GF-D8 (cell line): ENCODE results near the gene TUT1.
A peak's percentile ranks its signal among the peaks of the same experiment; 100 is the strongest.
"Not testable (repeated sequence)": the region's sequence is repeated elsewhere in the genome, so short reads cannot be mapped to it uniquely, and the experiment has no call there.

ENCODE experiments used
- DNase-seq: peaks from one replicate; lab custom pipeline; 2025; lab: John Stamatoyannopoulos, UW

TUT1 gene

DNA sequence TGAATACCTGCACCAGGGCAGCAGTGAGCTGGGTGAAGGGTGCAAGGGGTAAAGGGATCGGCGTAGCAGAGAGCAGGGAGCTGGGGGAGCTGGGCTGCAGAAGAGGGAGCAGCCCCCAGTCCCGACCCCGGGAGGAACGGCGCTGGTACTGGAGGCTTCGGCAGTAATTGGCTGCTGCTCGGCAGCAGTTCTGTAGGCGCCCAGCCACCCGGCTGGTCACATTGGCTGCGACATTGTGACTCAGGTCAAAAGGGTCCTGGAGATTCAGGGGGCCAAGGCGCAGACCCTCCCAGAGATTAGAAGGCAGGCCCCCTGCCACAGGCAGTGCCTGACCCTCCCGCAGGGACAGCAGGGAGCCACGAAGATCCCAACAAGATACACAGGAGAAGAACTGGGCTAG is 15.5 kb downstream of the TUT1 start:
- DNase-seq, result no peak

DNA sequence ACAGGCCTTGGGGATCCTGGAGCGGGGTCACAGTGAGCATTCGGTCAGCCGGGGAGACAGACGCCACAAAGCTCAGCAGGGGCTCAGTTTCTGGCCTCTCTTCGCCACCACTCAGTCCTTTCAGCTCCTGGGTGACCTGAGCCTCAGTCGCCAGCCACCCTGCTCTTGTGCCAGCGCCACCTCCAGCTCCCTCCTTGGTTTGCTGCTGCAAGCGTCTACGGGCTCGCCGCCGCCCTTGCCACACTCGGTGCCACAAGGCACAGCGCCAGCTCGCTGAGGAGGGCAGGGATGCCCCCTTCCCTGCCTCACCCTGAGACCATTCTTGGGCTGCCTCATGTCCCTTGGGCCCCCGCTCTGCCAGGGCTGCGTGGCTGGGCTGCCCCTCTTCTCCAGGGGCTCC is 16.2 kb downstream of the TUT1 start:
- DNase-seq, result no peak

DNA sequence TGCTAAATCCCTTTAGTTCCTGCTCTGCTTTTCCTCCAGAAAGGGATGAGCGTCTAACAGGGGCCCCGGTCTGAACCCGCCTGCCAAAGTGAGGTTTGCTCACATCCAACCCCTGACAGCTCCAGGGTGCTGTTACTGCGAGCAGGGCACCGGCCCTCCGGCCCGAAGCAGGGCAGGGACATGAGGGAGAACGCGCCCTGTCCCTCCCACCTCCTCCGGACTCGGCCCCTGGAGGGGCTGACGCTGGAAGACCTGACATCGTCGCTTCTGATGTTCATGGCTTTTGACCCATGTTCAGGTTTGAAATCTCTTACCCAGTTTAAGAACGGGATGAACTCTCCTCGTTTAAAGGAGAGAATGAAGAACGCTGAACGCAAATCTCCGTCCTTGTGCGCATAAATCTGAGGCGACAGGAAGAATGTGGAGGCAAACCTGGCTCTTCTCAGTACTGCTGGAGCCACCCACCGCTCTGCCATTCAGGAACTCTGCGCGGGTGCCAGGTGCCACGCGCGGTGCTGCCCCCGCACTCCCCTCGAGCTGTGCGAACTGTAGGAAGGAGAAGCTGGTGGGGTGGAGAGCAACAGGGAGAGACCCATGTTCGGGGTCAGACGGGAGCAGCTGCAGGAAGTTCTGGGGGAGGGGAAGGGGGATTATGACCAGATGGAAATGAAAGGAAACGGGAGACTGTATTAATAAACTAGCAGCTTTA is 16.8 kb downstream of the TUT1 start:
- no peak for DNase-seq

DNA sequence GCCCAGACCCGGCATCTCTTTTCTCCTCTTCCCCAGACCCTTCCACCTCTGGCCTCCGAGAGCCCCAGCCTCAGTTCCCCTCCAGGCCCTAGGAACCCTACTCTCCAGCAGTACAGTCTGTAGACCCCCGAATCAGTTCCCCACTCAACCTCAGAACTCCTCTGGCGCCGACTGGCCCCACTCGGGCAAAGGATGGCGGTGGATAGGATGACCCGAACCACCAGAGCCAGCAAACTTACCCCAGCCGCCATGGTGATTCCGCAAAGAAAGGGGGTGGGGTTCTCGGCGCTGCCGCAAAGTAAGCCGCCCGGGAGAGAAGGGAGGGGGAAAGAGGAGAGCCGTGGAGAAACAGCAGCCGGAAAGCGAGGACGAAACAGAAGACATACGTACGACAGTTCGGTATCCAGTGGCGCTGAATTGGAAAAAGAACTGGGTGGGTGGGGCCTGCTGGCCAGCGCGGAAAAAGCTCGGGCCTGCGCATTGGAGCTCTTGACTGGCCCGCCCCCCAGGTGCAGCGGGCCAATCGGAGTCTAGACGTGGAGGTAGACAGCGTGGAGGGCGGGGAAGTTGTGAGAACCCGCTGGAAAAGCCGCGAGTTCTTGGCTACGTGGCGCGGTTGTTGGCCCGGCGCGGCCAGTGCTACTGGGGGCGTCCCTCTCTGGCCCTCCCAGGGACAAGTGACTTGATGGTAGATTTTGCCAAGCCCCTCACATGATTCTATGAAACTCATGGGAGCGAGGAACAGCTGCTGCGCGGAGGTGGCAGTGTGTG is 17.5 kb downstream of the TUT1 start, which contains the start of gene EEF1G:
EEF1G (minus strand) TSS at position 300 of the 771 bp plus-strand sequence; CDS start at position 251, 49 bp downstream.
- DNase-seq, result peak; percentile 99

DNA sequence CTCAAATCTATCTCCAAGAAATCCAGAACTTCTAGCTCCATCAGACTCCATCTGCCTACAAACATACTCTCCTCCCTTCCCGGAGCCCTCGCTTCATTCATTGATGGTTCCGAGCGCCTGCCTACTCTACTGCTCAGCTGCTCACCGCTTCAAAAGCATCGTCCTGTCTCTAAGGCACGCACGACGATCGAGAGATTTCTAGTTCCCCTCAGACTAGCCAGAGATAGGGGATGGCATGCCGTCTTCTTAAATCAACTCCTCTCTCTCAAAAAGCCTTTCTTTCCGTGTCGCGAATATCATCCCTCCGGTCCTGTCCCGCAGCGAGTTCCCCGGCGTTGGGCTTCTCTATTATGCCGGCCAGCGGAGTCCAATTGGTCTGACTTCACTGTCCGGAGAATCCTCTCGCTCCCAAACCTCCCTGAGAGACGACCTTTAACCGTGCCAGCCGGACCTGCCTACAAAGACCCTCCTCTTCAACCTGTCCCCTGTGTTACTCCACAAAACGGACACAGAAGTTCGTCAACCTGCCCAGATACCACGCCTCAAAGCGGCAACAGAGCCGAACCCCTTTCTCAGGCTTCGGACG is 18.2 kb downstream of the TUT1 start:
- no peak for DNase-seq

DNA sequence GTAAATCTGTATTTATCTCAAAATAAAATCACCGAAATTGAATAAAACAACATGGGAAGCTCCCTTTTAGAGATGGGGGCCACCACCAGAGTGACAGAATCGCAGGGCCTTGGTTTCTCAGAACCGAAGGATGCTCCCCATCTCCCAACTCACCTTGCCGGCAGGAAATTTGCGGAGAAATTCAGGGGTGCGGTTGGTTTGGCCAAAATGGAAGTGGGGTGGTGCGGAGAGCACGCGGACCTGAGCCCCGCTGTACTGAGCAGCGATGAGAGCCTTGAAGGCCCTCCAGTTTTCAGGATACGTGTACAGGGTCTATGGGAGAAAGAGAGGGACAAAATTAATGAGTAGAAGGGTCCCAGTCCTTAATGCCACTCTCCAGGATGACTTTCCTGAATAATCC is 18.9 kb downstream of the TUT1 start:
- DNase-seq, result no peak

DNA sequence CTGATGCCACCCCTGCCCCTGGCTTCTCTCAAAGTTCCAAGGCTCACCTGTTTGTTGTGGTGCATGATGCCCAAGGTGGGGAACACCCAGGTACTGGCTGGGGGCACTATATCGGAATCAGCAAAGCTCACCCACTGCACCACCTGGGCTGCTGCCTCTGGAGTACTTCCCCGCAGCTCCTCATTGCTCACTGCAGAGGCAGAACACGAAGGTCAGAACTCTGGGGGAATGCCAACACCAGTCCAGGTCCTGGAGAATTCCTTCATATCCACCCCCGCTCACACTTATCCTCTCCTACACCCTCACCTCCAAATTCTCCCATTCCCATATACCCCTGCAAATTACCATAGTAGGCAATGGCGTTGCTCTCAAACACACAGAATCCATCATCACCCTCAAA is 19.8 kb downstream of the TUT1 start:
- not testable (repeated sequence) for DNase-seq

DNA sequence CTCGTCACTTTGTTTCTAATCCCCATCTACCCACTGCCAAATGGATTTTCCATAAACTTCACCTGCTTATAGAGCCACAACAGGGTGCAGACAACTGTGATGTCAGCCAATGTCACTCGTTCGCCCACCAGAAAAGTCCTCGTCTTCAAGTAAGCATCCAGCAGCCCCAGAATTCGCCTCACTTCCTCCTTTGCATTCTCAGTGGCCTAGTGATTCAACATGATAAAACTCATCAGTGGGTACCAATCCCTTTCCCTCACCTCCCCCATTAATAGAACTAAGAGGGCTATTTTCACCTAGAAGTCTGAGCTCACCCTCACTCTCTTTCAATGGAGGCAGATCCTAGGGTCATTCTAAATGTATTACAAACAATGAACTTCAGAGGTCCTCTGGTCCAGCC is 20.4 kb downstream of the TUT1 start:
- DNase-seq, result not testable (repeated sequence)

DNA sequence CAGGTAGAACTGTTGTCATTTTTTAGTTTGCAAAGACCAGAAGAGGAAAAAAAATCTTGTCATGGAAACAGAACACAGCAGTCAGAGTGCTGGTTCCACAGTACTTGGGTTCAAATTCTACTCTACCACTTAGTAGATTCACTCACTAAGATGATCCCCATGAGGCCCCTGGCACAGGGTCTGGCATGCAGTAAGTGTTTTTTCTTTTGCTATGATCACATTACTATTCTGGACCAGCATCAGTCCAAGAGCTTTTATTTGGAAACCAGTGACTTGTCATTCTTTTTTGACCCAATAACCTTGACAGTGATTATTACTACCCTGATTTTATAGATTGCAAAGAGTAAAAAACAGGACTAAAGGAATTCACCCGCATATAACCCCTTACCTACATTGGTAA is 21.7 kb downstream of the TUT1 start:
- no peak for DNase-seq

DNA sequence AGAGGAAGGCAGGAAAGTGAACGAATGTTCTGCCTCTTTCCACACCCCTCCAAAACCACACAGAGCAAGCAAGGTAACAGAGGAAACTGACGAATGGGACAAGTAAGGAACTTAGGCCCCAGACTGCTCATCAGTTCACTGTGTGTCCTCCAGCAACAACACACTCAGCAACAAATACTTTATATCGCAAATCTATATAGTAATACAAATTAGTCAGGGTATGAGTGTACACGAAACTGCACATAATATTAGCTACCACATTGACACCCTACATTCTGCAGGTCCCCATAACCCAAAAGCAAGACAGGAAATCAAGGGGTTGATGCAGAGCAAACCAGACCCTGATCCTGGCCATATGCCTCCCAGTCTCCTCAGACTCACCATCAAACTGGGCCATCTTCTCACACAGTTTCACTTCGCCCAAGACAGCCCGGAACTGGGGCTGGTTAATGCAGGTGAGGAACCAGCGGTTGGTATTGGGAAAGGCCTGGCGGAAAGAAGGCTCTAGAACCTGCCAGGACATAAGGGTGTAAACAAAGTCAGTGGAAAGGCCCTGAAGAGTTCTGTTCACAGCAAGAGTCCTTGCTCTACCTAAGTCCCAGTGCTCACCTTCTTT is 24.2 kb downstream of the TUT1 start:
- DNase-seq, result no peak

DNA sequence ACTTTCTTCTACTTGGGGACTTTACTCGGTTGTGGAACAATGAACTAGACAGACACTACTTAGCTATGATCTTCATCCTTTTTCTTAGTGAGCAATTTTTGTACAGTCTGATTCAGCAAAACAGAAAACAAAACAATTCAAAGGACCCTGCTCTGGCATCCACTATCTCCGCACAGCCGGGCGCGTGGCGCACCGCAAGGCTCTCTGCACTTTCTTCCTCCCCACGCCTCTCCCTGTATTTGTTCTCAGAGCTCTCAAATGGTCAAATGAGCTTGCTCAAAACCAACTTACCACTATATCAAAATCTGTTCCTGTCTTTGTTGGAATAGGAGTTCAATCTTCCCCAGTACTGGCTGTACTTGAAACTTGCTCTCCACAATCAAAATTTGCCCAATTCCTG is 25.1 kb downstream of the TUT1 start:
- DNase-seq, result no peak

DNA sequence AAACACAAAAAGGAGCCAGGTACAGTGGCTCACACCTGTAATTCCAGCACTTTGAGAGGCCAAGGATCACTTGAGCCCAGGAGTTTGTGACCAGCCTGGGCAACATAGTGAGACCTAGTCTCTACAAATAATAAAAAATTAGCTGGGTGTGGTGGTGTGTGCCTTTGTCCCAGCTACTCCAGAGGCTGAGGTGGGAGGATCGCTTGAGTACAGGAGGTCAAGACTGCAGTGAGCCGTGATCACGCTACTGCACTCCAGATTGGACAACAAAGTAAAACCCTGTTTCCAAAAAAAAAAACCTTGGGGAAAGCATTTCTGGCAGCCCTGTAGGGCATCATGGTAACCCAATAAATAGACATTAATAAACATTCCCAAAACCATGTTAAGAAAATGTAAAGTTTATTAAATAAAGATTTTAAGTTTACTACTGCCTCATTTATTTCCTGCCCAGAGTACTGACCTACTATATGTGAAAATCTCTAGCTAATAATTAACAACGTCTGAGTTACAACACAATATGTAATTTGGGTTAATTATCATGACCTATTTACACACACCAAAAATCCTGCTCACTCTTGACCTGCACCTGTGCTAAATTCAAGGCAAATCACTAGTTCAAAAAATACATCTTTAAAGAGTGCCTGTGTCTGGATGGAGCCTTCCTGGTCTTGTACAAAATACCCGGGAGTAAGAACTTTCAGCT is 26.1 kb downstream of the TUT1 start:
- DNase-seq, result no peak

DNA sequence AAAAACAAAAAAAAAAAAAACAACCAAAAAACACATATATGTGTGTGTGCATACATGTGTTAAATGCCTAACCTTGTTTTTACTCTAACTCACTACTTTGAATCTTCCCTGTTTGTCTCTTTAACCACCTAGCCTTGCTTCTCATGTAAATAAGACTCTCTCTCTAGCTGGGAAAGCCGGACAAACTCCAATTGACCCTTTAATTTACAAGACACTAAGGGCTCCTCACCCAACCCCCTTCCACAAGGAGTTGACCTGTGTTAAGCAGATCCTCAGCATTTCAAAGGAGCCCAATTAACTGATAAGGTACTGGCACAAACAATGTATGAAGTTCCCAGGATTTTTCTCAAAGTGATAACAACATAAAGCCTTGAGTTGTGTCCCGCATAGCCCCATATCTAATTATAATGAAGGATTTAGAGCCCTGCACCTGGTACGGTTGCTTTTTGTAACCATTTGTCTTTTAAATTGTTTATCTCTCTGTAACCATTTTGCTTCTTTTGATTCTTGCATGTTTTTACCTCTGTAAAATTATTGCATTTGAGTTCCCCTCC is 29.6 kb downstream of the TUT1 start:
- DNase-seq, result not testable (repeated sequence)

DNA sequence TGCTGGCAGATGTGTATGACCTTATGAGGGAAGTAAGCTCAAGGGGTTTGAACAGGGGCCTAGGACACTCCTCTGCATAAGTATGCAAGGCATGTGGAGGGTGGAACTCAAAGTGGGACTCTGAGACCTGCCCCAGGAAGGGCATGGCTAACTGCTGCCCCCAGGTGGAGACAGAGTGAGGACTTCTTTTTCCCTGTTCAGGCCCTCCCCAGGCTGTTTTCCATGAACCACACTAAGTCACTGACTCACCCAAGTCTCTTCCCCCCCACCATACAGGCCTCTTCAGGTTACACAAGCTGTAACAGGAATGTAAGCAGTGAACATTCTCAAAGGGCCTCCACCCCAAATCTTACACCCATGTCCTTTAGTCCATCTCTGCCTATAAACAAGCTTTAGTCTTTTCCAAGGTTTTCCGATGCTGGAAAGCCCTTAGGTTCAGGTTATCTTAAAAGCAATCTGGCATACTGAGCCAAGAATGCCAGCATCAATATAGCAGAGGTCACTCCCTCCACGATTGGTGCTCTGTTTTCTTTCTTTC is 30.7 kb downstream of the TUT1 start:
- DNase-seq, result peak; percentile 62

DNA sequence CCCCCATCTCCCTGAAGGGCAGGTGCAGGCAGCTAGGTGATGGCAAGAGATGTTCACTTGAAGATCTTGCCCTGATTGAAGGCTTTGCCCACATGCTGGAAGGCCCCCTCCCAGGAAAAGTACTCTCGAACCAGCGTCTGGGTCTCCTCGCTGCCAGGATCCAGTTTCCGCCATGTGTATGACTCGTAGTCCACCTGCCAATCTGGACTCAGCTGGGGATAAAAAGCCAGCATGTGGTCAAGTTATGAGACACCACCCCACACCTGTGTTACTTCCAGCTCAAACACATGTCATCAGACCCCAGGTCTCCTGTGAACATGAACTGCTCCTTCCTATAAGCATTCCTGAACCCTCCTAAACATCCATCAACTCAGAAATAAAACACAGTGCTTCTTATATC is 31.7 kb downstream of the TUT1 start:
- not testable (repeated sequence) for DNase-seq

DNA sequence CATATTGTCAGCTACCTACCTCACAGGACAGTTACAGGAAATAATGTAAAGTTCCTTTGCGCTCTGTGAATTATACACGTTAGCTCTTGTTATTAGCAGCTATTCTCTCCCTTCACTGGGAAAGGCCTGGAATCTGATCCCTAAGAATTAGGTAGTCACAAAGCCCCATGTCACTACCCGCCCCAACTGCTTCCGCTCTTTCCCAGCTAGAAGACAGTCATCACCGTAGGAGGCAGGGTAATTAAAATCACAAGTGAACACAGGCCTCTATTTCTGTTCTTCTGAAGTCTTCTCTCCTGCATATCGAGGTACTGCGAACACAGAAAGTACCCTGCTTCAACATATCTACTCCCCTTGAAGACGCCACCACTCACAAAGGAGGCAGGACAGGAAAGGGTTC is 32.1 kb downstream of the TUT1 start:
- no peak for DNase-seq

DNA sequence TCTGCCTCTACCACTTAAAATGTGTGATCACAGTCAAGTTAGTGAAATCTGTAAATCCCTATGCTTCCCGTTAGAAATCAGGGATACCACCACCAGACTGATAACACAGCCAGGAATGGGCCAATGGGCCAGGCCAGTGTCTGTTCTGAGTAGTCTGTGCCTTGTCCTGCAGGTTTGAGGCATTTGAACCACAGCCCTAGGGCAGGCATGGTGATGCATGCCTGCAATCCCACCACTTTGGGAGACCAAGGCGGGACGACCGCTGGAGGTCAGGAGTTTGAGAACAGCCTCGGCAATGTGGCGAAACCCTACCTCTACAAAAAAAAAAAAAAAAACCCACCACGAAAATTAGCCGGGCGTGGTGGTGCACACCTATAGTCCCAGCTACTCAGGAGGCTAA is 32.7 kb downstream of the TUT1 start:
- DNase-seq, result no peak

DNA sequence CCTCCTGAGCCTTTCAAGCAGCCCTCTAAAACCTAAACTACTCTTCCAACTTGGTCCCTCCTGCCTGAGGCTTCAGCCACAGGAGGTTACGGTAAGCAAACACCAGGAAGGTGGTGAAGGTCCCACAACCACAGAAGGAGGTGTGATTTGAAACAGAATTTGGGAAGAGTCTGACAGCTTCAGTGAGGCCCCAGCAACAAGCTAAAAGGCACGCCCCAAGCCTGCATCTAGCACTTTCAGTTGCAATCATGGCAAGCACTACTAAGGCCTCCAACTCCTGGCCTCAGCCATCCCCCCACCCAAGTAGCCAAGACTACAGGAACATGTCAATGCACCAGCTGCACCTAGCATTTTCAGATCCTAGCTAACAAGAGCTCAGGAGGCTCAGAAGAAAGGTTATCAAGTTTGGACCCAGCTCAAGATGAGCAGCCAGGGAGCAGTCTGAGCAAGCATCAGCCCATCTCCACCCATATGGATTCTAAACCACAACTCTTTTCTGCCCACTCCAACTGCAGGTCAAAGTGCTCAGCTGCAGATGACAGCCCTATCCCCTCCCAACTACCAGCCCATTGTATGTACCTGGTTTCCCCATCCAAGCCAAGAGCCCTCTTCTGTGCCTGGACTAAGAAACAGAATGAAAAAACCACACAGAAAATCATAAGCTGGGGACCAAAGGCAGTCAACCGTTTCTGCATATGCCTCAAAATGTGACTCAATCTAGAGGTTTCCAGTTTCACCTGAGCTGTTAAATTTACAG is 34.3 kb downstream of the TUT1 start:
- DNase-seq, result peak; percentile 71

DNA sequence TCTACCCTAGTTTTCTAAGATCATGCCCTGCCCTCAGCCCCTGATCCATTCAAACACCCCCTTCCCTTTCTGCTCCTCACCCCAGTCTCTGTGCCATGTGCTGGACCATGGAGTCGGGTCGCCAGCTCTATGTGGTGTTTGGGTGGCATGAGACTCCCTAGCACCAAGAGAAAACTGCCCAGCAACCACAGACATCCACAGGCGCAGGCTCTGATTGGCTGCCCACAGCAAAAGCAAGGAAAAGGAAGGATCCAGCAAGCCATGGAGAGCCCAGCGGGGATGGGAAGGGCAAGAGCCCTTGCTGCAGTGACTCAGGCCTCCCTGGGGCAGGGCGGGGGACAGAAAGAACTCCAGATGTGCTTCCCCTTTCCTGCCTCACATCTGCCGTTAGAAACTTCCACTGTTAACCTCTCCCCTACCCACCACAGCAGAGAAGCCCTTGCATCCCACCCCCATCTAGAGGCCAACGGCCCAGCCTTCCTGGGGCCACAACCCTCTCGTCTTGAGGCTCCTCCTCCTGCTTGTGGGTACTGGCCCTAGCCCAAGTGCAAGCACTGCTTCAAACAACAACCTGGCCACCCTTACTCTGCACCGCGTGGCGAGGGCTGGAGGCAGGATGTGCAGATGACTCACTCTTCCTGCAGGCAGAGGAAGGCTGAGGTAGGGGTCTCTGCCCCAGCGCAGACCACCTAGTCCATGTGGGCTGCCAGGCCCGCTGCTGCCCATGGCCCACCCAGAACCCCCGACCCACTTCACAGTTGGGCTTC is 35.0 kb downstream of the TUT1 start:
- peak; percentile 98 for DNase-seq
